Measurements from ENCODE around the gene EMC10. TPM values are rescaled to one million over a fixed set of nuclear protein-coding genes. Genes with fewer than 3 reads are reported as not detected.

EMC10 gene
- total RNA-seq: 100 to 1,000 TPM; 113 to 216 (median 130) TPM
- polyA plus RNA-seq: 100 to 1,000 TPM in 2 of 3 donors, 10 to 100 TPM in 1; 39.4 to 123 (median 113) TPM
- long read RNA-seq, donor 1, full-length matches to known transcripts: 6 of 6 reads
- long read RNA-seq, donor 1, partial matches to known transcripts: 0 of 6 reads
- long read RNA-seq, donor 1, other reads (novel, unspliced or antisense): 0 of 6 reads
- long read RNA-seq, donor 2, full-length matches to known transcripts: 7 of 7 reads
- long read RNA-seq, donor 2, partial matches to known transcripts: 0 of 7 reads
- long read RNA-seq, donor 2, other reads (novel, unspliced or antisense): 0 of 7 reads
- long read RNA-seq, donor 3, full-length matches to known transcripts: 5 of 5 reads
- long read RNA-seq, donor 3, partial matches to known transcripts: 0 of 5 reads
- long read RNA-seq, donor 3, other reads (novel, unspliced or antisense): 0 of 5 reads
- long read RNA-seq, donor 4, partial matches to known transcripts: 7 of 17 reads
- long read RNA-seq, donor 4, other reads (novel, unspliced or antisense): 10 of 17 reads
- long read RNA-seq, donor 5, full-length matches to known transcripts: 38 of 57 reads
- long read RNA-seq, donor 5, partial matches to known transcripts: 1 of 57 reads
- long read RNA-seq, donor 5, other reads (novel, unspliced or antisense): 18 of 57 reads
- long read RNA-seq, donor 6, partial matches to known transcripts: 0 of 6 reads
- long read RNA-seq, donor 6, other reads (novel, unspliced or antisense): 6 of 6 reads
- long read RNA-seq, donor 7, full-length matches to known transcripts: 6 of 29 reads
- long read RNA-seq, donor 7, partial matches to known transcripts: 23 of 29 reads
- long read RNA-seq, donor 7, other reads (novel, unspliced or antisense): 0 of 29 reads
- long read RNA-seq, donor 8, full-length matches to known transcripts: 19 of 53 reads
- long read RNA-seq, donor 8, partial matches to known transcripts: 34 of 53 reads
- long read RNA-seq, donor 8, other reads (novel, unspliced or antisense): 0 of 53 reads
- long read RNA-seq, donor 9, full-length matches to known transcripts: 4 of 12 reads
- long read RNA-seq, donor 9, partial matches to known transcripts: 8 of 12 reads
- long read RNA-seq, donor 9, other reads (novel, unspliced or antisense): 0 of 12 reads
- long read RNA-seq, donor 10, full-length matches to known transcripts: 15 of 15 reads
- long read RNA-seq, donor 10, partial matches to known transcripts: 0 of 15 reads
- long read RNA-seq, donor 10, other reads (novel, unspliced or antisense): 0 of 15 reads

DNA sequence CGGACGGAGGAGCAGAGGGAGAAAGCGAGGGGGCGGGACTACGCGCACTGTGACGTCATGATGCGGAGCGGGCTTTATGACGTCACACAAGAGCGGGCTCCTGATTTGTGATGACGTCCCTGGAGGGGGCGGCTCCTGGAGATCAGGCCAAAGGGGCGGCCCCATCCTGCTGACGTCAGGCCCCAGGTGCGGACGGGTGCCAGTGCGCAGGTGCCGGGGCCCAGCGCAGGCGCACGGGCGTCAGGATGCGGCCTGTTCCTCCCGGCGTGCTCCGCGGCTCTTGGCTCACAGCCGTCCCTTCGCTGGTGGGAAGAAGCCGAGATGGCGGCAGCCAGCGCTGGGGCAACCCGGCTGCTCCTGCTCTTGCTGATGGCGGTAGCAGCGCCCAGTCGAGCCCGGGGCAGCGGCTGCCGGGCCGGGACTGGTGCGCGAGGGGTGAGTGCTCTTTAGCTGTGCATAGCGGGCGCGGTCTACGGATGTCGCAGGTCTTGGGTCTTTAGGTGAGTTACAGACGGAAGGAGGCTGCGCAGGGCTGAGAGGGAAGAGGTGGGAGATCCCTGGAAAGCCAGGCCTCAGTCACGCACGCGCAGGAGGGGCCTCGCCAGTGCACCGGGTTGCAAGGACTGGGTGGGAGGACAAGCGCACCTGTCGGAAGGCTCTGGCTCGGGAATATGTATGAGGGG is at the start of gene EMC10, which contains the start of gene GARIN5A:
EMC10 (plus strand) TSS at position 284 of the 683 bp plus-strand sequence; CDS start at position 322, 38 bp downstream.
GARIN5A (minus strand) TSS at position 625 of the 683 bp plus-strand sequence; CDS start at position 165, 460 bp downstream.
- Histone ChIP-seq H3K4me3 (peak within 1 kb of the TSS; percentile 47 to 96 (median 70)), H3K27ac (peak within 1 kb of the TSS in 4 of 5 donors; percentile 36 to 87 (median 66)), H3K36me3 (replicated peaks in 1 of 2) (peaks cover 0 to 34% of the 10 kb centered on the region in 2 donors), H3K9me3 (replicated peaks in 1 of 3) (no peaks in the 10 kb centered on the region), H3K4me1 (replicated peaks in 1 of 2) (peaks cover 9 to 12% of the 10 kb centered on the region in 2 donors), H3K27me3 (no peaks in the 10 kb centered on the region)
- 2 to 7% (median 3%) methylated on average over 10 to 58 of the region's 58 CpGs for WGBS, 4 donors
- intact Hi-C loops (cut with DNase I): no loop called here
- peak; percentile 91 to 97 (median 94) for DNase-seq
- TF ChIP-seq, protein P1, sequence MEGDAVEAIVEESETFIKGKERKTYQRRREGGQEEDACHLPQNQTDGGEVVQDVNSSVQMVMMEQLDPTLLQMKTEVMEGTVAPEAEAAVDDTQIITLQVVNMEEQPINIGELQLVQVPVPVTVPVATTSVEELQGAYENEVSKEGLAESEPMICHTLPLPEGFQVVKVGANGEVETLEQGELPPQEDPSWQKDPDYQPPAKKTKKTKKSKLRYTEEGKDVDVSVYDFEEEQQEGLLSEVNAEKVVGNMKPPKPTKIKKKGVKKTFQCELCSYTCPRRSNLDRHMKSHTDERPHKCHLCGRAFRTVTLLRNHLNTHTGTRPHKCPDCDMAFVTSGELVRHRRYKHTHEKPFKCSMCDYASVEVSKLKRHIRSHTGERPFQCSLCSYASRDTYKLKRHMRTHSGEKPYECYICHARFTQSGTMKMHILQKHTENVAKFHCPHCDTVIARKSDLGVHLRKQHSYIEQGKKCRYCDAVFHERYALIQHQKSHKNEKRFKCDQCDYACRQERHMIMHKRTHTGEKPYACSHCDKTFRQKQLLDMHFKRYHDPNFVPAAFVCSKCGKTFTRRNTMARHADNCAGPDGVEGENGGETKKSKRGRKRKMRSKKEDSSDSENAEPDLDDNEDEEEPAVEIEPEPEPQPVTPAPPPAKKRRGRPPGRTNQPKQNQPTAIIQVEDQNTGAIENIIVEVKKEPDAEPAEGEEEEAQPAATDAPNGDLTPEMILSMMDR (IDR thresholded peaks at IDR 0.05): peak in 2 of 6 experiments; percentile 10 to 21
- TF ChIP-seq POLR2A (IDR thresholded peaks at IDR 0.05): peak; percentile 72 to 76

DNA sequence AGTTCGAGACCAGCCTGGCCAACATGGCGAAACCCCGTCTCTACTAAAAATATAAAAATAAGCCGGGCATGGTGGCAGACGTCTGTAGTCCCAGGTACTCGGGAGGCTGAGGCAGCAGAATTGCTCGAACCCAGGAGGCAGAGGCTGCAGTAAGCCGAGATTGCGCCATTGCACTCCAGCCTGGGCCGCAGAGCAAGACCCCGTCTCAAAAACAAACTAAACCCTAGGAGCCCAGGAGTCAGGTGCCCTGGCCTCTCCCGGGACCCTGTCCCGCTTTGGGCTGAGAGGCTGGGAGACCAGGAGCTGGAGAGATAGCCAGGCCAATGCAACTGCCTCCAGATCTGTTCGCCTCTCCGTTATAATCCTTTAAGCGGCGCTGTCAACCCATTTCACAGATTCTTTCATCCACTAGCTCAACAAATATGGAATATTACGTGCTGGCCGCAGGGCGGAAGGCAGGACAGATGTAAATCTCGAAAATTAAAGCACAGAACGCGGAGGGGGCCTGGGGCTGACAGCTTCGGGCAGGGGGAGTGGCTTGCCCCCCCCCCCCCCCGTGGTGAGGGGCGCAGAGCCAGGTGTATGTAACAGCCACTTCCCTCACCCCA is 48.9 kb upstream of the EMC10 start:
- intact Hi-C loops (cut with DNase I): no loop called here
- peaks cover 0 to 11% of the 10 kb centered on the region in 2 donors for H3K4me1 ChIP-seq (replicated peaks in 1 of 2)
- peaks cover 14% of the 10 kb centered on the region for H3K27me3 ChIP-seq
- H3K4me3 ChIP-seq: peak overlapping the region in 1 of 4 donors; percentile 36
- peak overlapping the region in 2 of 5 donors; percentile 59 to 76 for H3K27ac ChIP-seq
- H3K36me3 ChIP-seq (replicated peaks in 1 of 2): no peaks in the 10 kb centered on the region
- H3K9me3 ChIP-seq (replicated peaks in 1 of 3): no peaks in the 10 kb centered on the region
- no peak for DNase-seq
- TF ChIP-seq, protein P1 (IDR thresholded peaks at IDR 0.05): no peak
- TF ChIP-seq POLR2A (IDR thresholded peaks at IDR 0.05): no peak
- 77 to 81% (median 79%) methylated on average over 24 to 26 of the region's 26 CpGs for WGBS, 4 donors

DNA sequence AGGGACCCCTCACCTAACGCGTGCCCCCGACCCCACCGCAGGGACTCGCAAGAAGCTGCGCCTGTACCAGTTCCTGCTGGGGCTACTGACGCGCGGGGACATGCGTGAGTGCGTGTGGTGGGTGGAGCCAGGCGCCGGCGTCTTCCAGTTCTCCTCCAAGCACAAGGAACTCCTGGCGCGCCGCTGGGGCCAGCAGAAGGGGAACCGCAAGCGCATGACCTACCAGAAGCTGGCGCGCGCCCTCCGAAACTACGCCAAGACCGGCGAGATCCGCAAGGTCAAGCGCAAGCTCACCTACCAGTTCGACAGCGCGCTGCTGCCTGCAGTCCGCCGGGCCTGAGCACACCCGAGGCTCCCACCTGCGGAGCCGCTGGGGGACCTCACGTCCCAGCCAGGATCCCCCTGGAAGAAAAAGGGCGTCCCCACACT is 48.3 kb upstream of the EMC10 start:
- 3 to 15% (median 7%) methylated on average over 19 to 38 of the region's 38 CpGs; no CpG with 5 or more reads in 1 of the 4 donors for WGBS, 4 donors
- DNase-seq: peak; percentile 74 to 87 (median 86)
- no peaks in the 10 kb centered on the region for H3K9me3 ChIP-seq (replicated peaks in 1 of 3)
- H3K27me3 ChIP-seq: peaks cover 19% of the 10 kb centered on the region
- intact Hi-C loops (cut with DNase I): no loop called here
- peak overlapping the region in 2 of 5 donors; percentile 59 to 78 for H3K27ac ChIP-seq
- no peaks in the 10 kb centered on the region for H3K36me3 ChIP-seq (replicated peaks in 1 of 2)
- TF ChIP-seq, protein P1 (IDR thresholded peaks at IDR 0.05): no peak
- TF ChIP-seq POLR2A (IDR thresholded peaks at IDR 0.05): no peak
- peak overlapping the region in 1 of 4 donors; percentile 36 for H3K4me3 ChIP-seq
- H3K4me1 ChIP-seq (replicated peaks in 1 of 2): peaks cover 0 to 12% of the 10 kb centered on the region in 2 donors

Data from adrenal gland (tissue), 19 donors.